Measurements from ENCODE around the gene KCNK16.
A peak's percentile ranks its signal among the peaks of the same experiment; 100 is the strongest.

DNA sequence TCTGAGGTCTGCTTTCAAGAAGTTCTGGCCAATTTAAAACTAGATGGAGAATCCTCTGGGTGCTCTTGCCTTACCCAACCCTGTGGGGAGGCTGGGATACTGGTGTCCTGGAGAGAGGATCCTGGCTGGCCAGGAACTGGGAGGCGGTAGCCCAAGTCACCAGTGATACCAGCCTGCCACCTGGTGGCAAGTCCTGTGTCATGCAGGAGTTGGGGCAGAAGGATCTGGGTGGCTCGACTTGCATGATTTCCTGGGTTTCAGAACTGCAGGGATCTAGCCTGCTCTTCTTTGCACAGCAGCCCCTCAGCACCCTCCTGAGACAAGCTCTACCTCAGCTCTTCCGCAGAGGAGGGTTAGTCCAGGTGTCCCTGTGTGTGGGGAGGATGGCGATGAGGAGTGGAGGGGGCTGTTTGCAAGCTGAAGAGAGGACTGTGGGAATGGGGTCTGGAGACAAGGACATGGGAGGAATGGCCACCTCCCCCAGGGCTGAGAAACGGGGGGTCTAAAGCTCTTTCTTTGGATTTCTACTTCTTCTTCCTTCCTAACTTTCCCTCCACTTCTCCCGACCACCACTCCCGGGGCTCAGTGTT lies 12.5 kb downstream of the KCNK16 start:
- TF ChIP-seq, protein P1, sequence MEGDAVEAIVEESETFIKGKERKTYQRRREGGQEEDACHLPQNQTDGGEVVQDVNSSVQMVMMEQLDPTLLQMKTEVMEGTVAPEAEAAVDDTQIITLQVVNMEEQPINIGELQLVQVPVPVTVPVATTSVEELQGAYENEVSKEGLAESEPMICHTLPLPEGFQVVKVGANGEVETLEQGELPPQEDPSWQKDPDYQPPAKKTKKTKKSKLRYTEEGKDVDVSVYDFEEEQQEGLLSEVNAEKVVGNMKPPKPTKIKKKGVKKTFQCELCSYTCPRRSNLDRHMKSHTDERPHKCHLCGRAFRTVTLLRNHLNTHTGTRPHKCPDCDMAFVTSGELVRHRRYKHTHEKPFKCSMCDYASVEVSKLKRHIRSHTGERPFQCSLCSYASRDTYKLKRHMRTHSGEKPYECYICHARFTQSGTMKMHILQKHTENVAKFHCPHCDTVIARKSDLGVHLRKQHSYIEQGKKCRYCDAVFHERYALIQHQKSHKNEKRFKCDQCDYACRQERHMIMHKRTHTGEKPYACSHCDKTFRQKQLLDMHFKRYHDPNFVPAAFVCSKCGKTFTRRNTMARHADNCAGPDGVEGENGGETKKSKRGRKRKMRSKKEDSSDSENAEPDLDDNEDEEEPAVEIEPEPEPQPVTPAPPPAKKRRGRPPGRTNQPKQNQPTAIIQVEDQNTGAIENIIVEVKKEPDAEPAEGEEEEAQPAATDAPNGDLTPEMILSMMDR (IDR thresholded peaks at IDR 0.05; ENCODE audit: low read depth, low read length, poor library complexity, severe bottlenecking), result peak; percentile 87
- TF ChIP-seq EZH2phosphoT487 (IDR thresholded peaks at IDR 0.05; ENCODE audit: borderline replicate concordance, low read length), result no peak

Data from DOHH2 (cell line).